Suprapubic skin (tissue), 4 donors: ENCODE data around the gene ARFGAP3.

Source experiments
- CTCF ChIP-seq, 2 donors: fragments of 200-600 bp in 1 of 2; fragments of 450-650 bp in 1 of 2; sonication (generic) in 1 of 2; IDR thresholded peaks; one replicate each; pipeline ENCODE4 v1.5.1; 2016 to 2019; ENCODE audit warnings: antibody characterized with exemption in 2 of 2, mild to moderate bottlenecking in 1 of 2, moderate library complexity in 1 of 2
- POLR2A ChIP-seq, 2 donors: fragments of 450-650 bp; IDR thresholded peaks; one replicate each; pipeline ENCODE4 v1.6.1; 2017; ENCODE audit warnings: antibody characterized with exemption in 2 of 2, mild to moderate bottlenecking in 2 of 2, moderate library complexity in 2 of 2
- POLR2AphosphoS5 ChIP-seq, 3 donors: sonication (generic); formaldehyde crosslinking; IDR thresholded peaks; one replicate each; pipeline ENCODE4 v1.6.1; 2017; ENCODE audit warnings: antibody characterized with exemption in 3 of 3

DNA sequence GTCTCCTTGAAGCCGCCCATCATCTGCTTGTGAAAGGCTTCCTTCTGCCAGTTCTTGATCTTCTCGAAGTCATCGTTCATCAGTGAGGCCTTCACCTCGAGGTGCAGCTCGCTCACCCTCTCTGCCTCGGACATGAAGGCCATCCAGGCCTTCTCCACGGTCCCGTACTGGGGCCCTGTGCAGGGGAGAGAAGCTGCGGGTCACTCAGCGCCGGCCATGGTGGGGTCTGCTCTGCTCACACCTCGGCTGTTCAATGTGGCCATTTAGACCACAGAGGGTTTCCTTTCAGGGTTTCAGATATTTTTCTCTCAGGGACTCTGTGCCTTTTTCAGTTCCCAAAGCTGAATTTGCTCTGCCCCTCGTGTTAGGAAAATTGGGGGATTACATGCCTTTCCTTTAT, 33.9 kb upstream of the ARFGAP3 start:
- TF ChIP-seq POLR2A (IDR thresholded peaks at IDR 0.05), result no peak
- TF ChIP-seq CTCF (IDR thresholded peaks at IDR 0.05), result no peak
- TF ChIP-seq POLR2AphosphoS5 (IDR thresholded peaks at IDR 0.05), result no peak
